LNCaP clone FGC (cell line): ENCODE data around the gene MARVELD3.
"Not testable (repeated sequence)": the region's sequence is repeated elsewhere in the genome, so short reads cannot be mapped to it uniquely, and the experiment has no call there.

Source experiments
- DNase-seq: peaks from one replicate; pipeline ENCODE4 v3.0.0-alpha.2; 2011; ENCODE audit warnings: low read depth
- H3K4me3 ChIP-seq: 2 replicates; pipeline ENCODE4 v1.5.1; 2011; ENCODE audit warnings: mild to moderate bottlenecking, low read depth, low read length, control low read depth
- CTCF ChIP-seq: IDR thresholded peaks from 2 replicates; pipeline ENCODE4 v1.5.1; 2012; ENCODE audit warnings: mild to moderate bottlenecking; ENCODE audit not compliant: control insufficient read depth, insufficient read depth; ENCODE audit errors: extremely low read depth

Gene MARVELD3

DNA sequence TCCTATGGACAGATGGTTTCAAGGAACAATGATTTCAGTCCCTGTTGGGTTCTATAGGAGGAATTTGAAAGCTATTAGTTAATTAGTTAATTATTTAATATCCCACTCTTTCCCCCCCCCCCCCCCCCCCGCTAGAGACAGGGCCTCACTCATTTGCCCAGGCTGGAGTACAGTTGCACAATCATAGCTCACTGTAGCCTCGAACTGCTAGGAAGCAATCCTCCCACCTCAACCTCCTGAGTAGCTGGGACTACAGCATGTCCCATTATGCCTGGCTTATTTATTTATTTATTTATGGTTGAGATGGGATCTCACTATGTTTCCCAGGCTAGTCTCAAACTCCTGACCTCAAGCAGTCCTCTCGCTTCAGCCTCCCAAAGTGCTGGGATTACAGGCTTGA is 34.1 kb upstream of the MARVELD3 start:
- TF ChIP-seq CTCF: no peak
- DNase-seq: no peak
- H3K4me3 ChIP-seq: no peak overlapping the region

- no peak for DNase-seq
- TF ChIP-seq CTCF: no peak
- no peak overlapping the region for H3K4me3 ChIP-seq
Measured at GRCh38 chr16:71593048-71593999, 32.7 kb upstream of the MARVELD3 start.

DNA sequence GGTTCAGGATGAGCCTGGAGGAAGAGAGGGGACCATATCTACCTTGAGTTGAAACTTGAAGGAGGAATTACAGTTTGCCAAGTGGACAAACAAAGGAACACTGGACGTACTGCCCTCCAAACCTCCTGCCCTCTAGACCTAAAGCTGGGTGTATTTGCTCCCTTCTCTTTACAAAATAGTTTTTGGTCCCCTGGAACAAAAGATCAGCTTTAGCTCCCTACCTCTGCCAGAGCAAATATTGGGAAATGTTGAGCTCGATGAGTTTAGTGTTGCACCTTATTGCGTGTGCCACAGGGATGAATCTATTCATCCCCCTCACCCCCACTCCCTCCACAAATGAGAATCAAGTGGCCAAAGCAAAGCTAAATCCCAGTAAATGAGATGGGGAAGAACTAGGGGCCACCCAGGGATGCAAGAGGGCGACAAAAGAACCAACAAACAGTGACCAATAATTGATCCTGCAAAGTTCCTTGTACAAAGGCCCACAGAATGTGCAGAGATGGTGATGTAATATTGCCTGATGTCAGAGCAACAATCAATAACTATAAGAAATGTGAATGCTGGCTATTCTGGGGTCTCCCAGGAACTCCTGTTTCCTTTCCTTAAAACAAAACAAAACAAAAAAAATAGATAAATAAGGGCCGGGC is 31.9 kb upstream of the MARVELD3 start:
- no peak overlapping the region for H3K4me3 ChIP-seq
- TF ChIP-seq CTCF: no peak
- DNase-seq: no peak

DNA sequence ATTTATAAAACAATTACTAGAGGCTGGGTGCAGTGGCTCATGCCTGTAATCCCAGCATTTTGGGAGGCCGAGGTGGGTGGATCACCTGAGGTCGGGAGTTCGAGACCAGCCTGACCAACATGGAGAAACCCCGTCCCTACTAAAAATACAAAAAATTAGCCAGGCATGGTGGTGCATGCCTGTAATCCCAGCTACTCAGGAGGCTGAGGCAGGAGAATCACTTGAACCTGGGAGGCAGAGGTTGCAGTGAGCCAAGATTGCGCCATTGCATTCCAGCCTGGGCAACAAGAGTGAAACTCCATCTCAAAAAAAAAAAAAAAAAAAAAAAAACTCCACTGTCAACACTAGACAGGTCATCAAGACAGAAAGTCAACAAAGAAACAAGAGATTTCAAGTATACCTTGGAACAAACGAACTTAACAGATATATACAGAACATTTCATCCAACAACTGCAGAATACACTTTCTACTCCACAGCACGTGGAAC is 30.6 kb upstream of the MARVELD3 start:
- peak; percentile 14 for DNase-seq
- not testable (repeated sequence) for H3K4me3 ChIP-seq

DNA sequence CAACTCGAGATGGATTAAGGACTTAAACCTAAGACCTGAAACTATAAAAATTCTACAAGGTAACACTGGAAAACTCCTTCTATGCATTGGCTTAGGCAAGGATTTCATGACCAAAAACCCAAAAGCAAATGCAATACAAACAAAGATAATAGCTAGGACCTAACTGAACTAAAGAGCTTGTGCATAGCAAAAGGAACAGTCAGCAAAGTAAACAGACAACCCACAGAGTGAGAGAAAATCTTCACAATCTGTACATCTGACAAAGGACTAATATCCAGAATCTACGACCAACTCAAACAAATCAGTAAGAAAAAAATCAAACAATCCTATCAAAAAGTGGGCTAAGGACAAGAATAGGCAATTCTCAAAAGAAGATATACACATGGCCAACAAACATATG is 27.6 kb upstream of the MARVELD3 start:
- H3K4me3 ChIP-seq, DNase-seq: not testable (repeated sequence)

DNA sequence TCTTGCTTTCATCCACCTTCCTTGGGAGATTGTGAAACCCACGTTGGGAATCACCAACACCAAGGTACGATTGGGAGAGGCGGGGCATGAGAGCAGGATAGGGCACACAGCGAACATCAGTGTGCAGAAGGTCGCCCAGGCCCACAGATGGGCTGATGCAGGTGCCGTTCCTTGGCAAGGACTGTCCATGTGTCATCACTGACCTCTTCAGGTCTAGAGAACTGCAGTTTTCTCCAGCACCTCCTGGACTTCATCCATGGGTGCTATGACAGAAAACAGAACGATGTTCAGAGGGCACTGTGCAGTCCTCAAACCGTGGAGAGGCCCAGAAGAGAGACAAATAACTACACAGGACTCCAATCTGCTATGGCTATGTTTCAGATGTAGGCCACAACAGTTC is 25.2 kb upstream of the MARVELD3 start:
- no peak overlapping the region for H3K4me3 ChIP-seq
- no peak for DNase-seq
- no peak for TF ChIP-seq CTCF

GRCh38 chr16:71609066-71609465 is 16.9 kb upstream of the MARVELD3 start:
- no peak overlapping the region for H3K4me3 ChIP-seq
- no peak for DNase-seq
- no peak for TF ChIP-seq CTCF

- no peak overlapping the region for H3K4me3 ChIP-seq
- DNase-seq: no peak
- TF ChIP-seq CTCF: no peak
Measured at GRCh38 chr16:71610447-71610846, 15.5 kb upstream of the MARVELD3 start.
